GM10847 (cell line): ENCODE data around the gene GAB3.

Source experiments
- POLR2A ChIP-seq: IDR thresholded peaks from 2 replicates; pipeline ENCODE4 v1.6.1; 2011; ENCODE audit not compliant: insufficient read length; ENCODE audit errors: extremely low read depth

GAB3 gene

DNA sequence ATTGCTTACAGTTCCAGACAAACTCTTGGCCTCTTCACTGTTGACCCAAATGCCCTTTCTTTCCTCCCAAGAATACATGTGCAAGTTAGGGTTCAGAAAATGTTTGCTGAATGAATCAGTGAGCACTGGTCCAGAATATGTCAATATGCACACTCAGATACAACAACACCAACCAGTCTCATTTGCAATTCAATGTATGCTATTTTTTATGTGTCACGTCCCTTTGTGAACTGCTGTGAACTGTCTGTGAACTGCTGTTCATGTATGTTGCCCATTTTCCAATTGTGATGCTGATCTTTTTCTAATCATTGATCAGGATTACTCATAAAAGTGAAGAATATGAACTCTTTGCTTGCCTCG, 17.8 kb downstream of the GAB3 start:
- TF ChIP-seq POLR2A, result no peak

DNA sequence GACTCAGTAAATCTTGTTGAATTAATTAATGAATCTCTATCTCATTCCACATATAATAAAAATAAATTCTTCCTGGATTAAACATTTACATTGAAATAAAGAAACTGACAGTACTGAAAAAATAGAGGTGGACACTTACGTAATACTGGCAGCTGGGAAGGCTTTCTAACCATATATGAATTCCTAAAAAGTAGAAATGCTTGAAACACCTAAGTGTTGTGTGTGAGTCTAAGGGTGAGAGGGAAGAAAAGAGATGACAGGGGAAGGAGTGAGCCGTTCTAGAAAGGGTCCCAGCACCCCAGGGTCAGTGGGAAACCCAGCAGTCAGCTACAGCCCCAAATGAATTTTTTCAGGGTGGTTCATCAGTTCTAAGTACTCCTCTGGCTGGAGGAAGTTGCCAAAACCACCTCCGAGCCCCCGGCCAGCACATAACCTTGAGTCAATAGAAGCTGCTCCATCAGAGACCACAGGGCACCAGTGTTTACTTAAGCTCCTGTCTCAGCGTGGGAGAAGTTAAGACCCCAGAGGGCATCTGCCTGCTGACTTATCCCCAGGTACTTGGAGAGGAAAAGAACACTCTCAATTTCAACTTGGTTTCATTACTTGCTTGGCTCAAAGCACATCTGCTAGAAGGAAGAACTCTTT, 18.3 kb downstream of the GAB3 start:
- no peak for TF ChIP-seq POLR2A

DNA sequence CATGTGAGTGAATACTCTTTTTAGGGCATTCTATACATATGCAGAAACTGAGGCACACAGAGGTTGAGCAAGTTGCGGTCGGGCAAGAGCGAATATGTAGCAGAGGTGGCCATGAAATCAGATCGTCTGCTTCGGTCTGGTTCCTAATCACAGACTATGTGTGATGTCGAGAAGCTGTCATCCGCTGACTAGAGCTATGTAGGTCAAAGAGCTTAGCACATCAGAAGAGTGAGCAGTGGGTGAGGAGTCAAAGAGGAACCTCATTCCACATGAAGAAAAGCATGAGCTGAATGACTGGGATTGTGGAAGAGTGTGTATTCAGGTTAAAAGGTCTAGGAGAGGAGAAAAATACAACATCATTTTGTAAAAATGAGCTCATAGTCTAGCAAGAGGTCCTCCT, 19.0 kb downstream of the GAB3 start:
- TF ChIP-seq POLR2A, result no peak

DNA sequence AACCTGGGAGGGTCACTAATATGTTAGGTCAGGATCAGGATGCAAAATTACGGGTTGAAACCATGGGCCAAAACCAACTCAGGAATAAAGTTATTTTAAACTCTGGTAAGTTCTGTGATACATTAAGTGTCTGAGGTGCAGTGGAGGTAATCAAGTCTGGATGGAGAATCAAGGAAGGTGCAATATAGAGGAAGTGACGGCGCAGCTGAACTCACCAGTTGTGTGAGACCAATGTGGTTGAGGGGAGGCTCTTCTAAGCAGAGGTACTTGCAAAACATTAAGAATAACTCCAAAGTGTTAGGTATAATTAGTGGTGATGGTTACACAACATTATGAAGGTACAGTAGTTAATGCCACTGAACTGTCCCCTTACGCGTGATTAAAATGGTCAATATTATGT, 19.7 kb downstream of the GAB3 start:
- TF ChIP-seq POLR2A, result no peak

DNA sequence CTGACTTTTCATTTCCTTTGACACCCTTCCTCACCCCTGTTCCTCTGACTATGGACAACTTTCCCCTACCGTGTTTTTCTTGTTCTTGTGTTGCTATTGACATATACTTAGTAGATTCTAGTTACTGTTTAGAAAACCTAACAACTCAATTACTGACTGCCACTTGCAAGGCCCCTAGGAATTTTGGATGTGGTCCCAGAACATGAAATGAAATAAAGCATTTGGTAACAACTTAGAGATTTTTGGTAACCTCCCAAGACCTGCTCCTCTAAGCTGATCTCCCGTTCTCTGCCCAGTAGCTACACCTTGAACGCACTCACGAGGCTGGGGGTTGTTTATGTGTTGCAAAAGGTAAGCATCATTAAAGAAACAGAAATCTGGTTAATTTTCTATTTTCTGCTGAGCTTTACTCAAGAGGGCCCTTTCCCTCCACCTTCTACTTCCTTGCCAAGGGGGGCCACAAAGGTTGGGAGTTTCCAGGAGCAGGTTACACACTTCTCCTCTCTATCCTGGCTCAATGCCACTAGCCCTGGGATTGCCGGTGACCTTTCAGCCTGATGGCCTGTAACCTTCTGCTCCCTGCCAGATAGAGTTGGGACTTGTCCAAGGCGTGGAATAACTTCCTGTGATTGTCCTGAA, 20.5 kb downstream of the GAB3 start:
- no peak for TF ChIP-seq POLR2A

DNA sequence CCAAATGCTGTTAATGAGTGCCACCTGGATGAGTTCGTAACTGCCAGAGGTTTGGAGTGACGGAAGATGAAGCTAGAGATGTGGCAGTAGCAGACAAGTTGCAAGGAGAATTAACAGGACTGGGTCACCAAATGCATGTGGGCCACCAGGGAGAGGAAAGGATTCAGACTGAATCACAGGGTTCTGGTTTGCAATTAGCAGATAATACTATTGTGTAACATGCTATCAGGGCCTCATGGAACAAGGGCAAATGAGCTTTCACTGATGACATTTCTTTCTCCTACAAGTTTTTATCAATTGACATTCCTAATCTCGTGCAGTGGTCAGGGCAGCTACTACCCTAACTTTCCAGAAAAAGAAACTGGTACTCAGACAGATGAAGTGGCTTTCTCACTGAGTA, 21.4 kb downstream of the GAB3 start:
- TF ChIP-seq POLR2A, result no peak

DNA sequence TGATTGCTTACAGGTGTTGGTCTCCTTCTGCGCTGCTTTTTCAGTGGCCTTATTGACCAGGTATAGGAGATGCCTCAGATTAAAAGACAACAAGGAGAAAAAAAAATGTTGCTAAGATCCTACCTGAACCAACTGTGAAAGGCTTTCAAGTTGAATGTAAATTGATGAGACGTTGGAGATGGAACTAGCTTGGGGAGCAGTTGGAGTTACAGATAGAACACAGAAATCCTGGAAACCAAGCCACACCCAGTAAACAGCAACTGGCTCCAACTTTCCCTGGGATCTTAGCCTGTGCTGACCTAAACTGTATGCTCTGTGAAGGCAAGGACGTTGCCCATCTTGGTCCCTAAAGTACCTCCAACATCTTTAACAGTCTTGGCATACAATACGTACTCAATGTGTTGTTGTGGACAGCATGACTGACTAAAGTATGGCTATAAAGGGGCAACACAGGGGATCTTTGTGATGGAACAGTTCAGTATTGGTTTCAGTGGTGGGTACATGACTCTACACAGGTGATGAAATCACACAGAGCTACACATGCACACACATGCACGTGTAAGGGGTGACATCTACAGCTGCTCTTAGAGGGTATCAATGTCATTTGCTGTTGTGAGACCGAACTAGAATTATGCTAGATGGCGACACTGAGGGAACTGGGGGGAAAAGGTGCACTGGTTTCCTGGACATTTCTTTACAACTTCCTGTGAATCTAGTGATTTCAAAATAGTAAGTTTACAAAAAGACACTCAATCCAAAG, 22.3 kb downstream of the GAB3 start:
- no peak for TF ChIP-seq POLR2A

DNA sequence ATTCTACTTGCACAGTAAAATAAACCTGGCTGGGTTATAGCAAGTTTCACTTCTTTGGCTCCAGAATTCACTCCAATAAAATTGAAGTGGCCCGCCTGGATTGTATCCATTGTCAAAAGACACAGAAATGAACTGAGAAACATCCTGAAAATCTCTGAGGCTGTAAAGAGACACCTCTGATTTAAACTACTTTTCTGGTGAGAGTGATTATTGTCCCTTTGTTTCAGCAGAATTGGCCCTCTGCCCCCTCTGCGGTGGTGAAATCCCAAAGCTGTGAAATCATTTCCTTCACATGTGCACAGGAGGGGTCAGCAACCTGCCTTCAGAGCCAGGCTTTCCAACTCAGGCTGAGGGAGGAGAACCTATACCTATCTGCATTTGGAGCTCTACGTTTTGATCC, 23.0 kb downstream of the GAB3 start:
- TF ChIP-seq POLR2A, result no peak

DNA sequence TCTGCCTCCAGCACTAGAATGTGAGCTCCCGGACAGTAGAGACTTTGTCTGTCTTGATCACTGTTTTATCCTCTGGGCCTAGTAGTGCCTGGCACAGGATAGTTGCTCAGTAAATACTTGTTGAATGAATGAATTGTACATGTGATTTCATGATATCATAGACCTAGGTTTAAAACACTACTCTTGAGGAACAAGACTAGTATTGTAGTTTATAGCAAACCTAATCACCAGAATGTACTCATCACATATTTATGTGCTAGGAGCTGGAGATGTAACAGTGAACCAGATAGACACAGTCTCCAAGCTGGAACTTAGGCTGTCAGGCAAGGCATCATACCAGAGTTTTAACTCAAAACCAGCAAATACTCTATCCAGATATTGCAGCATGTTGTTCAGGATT, 23.5 kb downstream of the GAB3 start:
- TF ChIP-seq POLR2A, result no peak

DNA sequence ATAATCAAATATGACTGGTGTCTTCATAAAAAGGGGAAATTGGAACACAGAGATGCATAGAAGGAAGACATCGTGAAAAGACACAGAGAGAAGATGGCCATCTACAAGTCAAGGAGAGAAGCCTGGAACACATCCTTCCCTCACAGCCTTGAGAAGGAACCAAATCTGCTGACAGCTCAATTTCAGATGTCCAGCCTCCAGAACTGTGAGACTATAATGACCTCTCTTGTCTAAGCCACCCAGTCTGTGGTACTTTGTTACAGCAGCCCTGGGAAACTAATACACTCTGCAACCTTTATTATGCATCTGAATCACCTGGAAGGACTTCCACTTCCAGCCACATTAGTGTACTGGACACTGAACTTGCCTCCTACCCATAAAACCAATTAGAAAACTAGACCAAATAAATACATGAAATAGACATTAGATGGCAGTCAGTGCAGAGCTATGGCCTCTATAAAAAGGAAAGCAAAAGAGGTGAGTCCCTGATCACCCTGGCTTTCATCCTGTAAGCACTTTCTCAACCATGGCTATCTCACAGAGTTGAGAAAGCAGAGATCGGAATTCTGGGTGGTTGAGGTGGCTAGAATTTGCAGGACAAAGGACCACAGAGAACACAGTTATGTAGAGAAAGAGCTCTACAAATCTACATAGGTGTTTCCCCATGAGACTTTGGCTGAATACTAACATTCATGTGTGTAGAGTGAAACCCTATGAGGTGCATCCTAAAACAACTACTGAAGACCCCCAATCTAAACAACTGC, 25.7 kb downstream of the GAB3 start:
- TF ChIP-seq POLR2A, result no peak

DNA sequence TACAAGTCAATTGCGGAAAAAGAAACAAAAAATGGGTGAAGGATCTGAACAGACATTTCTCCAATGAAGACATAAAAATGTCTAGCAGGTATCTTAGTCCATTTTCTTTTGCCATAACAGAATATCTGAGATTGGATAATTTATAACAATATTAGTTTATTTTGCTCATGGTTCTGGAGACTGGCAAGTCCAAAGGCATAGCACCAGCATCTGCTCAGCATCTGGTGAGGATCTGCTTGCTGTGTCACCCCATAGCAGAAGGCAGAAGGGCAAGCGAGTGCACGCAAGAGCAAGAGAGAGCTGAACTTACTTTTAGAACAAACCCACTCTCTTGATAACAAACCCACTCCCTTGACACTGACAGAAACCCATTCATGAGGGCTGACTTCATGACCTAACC, 29.7 kb downstream of the GAB3 start:
- TF ChIP-seq POLR2A, result no peak

DNA sequence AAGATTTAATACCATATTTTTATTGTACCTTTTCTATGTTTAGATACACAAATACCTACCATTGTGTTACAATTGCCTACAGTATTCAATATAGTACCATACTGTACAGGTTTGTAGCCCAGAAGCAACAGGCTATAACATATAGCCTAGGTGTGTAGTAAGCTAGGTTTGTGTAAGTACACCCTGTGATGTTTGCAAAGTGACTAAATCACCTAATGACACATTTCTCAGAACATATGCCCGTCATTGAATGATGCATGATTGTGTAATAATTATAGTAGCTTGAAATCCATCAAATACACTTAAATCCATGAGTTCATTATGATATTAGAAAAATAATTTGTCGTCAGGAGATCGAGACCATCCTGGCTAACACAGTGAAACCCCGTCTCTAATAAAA, 30.8 kb downstream of the GAB3 start:
- no peak for TF ChIP-seq POLR2A

DNA sequence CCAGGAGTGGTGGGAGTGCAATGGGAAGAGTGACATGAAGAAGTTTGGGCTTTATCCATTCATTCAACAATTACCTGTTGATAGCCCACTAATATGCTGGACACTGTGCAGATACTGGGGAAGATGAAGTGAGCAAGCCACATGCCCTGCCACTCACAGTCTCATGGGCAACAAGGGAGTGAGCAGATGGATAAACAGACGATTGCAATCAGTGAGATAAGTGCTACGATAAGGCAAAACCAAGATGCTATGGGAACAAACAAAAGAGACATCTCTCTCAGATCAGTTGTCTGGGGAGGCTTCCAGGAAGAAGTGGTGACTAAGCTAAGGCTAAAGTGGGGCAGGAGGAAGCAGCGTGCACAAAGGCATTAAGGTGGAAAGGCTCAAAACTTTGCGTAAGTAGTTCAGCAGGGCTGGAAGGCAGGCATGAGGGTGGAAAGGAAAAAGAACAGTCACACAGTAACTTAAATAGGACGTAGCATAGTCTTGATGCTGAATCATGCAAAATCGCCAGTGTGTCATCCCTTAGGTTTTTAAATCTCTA, 31.7 kb downstream of the GAB3 start:
- no peak for TF ChIP-seq POLR2A

DNA sequence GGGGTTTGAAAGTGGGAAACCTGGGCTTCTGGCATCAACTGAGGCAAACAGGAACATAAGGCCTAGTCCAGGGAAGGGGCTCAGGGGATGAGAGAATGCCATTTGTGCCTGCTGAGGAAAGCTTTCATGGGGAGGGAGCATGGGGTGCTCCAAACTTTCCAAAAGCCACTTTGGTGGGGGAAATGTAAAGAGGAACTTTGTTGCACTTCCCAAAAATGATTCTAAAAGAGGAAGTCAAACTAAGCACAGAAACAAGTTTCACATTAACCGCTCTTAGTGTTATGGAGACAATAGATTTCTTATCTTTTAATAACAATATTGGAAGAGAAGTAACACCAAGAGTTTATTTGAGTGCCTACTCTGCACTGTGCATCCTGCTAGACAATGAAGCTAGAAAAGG, 32.3 kb downstream of the GAB3 start:
- TF ChIP-seq POLR2A, result no peak

DNA sequence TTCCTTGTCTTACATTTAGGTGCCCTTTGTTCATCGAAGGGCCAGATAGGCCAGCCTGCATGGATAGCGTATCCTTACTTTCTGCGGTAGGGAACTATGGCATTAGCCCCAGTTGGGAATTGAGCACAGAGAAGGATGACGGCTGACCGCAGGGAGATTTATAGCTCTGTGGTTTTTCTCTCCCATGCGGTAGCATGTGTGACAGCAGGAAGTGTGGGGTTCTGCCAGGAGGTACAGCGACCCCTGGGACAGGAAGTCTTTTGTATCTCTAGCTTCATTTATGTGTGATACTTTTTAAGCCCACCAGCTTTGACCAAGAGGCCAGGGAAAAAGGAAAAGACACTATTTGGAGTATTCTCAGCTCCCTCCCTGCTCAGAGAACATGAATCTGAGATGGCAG, 33.1 kb downstream of the GAB3 start:
- no peak for TF ChIP-seq POLR2A

DNA sequence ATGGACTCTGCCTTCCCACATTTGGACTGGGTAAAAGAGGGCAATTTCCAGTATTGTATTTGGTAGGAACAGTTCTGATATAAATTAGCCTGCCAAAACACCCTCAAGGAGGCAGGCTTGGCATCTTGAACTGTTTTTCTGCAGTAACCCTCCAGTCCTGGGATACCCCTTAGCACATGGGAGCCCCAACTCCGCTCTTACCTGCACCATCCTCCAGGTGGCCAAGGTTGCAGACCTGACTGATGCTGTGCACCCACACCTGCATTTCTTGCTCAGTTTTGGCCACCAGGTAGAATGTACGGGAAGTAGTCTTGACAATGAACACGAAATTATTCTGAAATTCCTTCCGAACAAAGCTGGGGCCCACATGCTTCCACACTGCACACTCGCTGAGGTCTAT, 35.1 kb downstream of the GAB3 start:
- no peak for TF ChIP-seq POLR2A
